T follicular helper cell (primary cell): ENCODE results near the gene CD99L2.

Experiments used
- DNase-seq: peaks from one replicate; pipeline ENCODE4 v3.0.0-alpha.2; 2020; ENCODE audit warnings: low read depth

Gene CD99L2

GRCh38 chrX:150792949-150793527, 105.4 kb downstream of the CD99L2 start:
- no peak for DNase-seq

GRCh38 chrX:150790021-150790420, 108.4 kb downstream of the CD99L2 start:
- no peak for DNase-seq

GRCh38 chrX:150781677-150782076, 116.8 kb downstream of the CD99L2 start:
- DNase-seq, result no peak

- DNase-seq, result no peak
These were observed 119.1 kb downstream of the CD99L2 start for GRCh38 chrX:150779385-150779784.

GRCh38 chrX:150777328-150777992, 121.0 kb downstream of the CD99L2 start:
- no peak for DNase-seq

GRCh38 chrX:150775569-150776350, 122.7 kb downstream of the CD99L2 start:
- no peak for DNase-seq

GRCh38 chrX:150774798-150775568, 123.5 kb downstream of the CD99L2 start:
- DNase-seq, result no peak

- no peak for DNase-seq
These were observed 124.8 kb downstream of the CD99L2 start for GRCh38 chrX:150773634-150774033.

- DNase-seq, result no peak
These were observed 125.4 kb downstream of the CD99L2 start for GRCh38 chrX:150773117-150773516.

- DNase-seq, result peak; percentile 51
These were observed 126.1 kb downstream of the CD99L2 start for GRCh38 chrX:150772150-150772970.

- DNase-seq, result no peak
These were observed 127.4 kb downstream of the CD99L2 start for GRCh38 chrX:150771116-150771515.

GRCh38 chrX:150770623-150771022, 127.8 kb downstream of the CD99L2 start:
- no peak for DNase-seq

GRCh38 chrX:150769408-150769807, 129.1 kb downstream of the CD99L2 start:
- DNase-seq, result no peak

GRCh38 chrX:150768580-150769190, 129.8 kb downstream of the CD99L2 start:
- DNase-seq, result no peak

GRCh38 chrX:150768132-150768485, 130.4 kb downstream of the CD99L2 start:
- no peak for DNase-seq

- DNase-seq, result no peak
These were observed 130.9 kb downstream of the CD99L2 start for GRCh38 chrX:150767475-150768131.

GRCh38 chrX:150767045-150767395, 131.4 kb downstream of the CD99L2 start:
- no peak for DNase-seq

GRCh38 chrX:150766351-150767044, 132.0 kb downstream of the CD99L2 start:
- no peak for DNase-seq

GRCh38 chrX:150765782-150766350, 132.6 kb downstream of the CD99L2 start:
- no peak for DNase-seq

GRCh38 chrX:150765237-150765636, 133.2 kb downstream of the CD99L2 start:
- no peak for DNase-seq
